K562 (cell line): Measurements from ENCODE around the gene VAC14. TPM values are rescaled to one million over a fixed set of nuclear protein-coding genes. Genes with fewer than 3 reads are reported as not detected.

ENCODE experiments used
- ATAC-seq: fragments of 200-7000 bp; cut with Tn5 transposase; 3 replicates; pipeline ENCODE4 v1.9.1; 2020; ENCODE audit warnings: moderate library complexity
- BruUV-seq: library from RNA; stranded (reverse); fragments of 400-500 nt; replicated peaks from 2 replicates; lab custom pipeline; 2021; lab: Mats Ljungman, UMichigan
- CTCF ChIA-PET: fragments of 300-600 bp; formaldehyde crosslinking; extraction: SDS; loops from one replicate; lab custom pipeline; 2021; ENCODE audit warnings: low intra/inter-chr PET ratio; lab: Yijun Ruan, JAX
- POLR2A ChIA-PET: fragments of 300-600, 350-650 bp; sonication (Branson Sonifier 250); formaldehyde crosslinking; extraction: SDS; loops from one replicate; lab custom pipeline; 2021; ENCODE audit warnings: antibody characterized with exemption, inconsistent platforms; lab: Yijun Ruan, JAX
- DNase-seq, 4 experiments: peaks; one replicate each; pipeline versions ENCODE4 v3.0.0 to v3.0.0-alpha.2; 2011 to 2018; ENCODE audit warnings: low spot score in 3 of 4, mixed read lengths in 3 of 4; ENCODE audit errors: extremely low read depth in 1 of 4
- FAIRE-seq: peaks from 2 replicates; lab custom pipeline; 2011; peaks lifted over from hg19 to GRCh38; lab: Jason Lieb, UNC
- H2AFZ ChIP-seq: 2 replicates; pipeline ENCODE4 v1.6.0; 2011; ENCODE audit warnings: low read depth, low read length, control low read depth, inconsistent platforms
- H3K27ac ChIP-seq: fragments of 200-600 bp; 3 replicates; pipeline ENCODE4 v1.8.0; 2011; ENCODE audit warnings: low read depth, mild to moderate bottlenecking, control low read depth, inconsistent platforms, low read length, moderate library complexity, mixed read lengths; ENCODE audit errors: extremely low read depth
- H3K27me3 ChIP-seq, 2 experiments: fragments of 300-600 bp in 1 of 2; 2 replicates in 1 of 2; 3 replicates in 1 of 2; pipeline versions ENCODE4 v1.6.0 to v1.8.0; 2011; ENCODE audit warnings: inconsistent platforms in 2 of 2, low read length in 2 of 2, mild to moderate bottlenecking in 1 of 2, mixed read lengths in 1 of 2, moderate library complexity in 1 of 2; ENCODE audit not compliant: control insufficient read depth in 2 of 2, insufficient read depth in 2 of 2
- H3K36me3 ChIP-seq: fragments of 300-600 bp; 3 replicates; pipeline ENCODE4 v1.8.0; 2011; ENCODE audit warnings: mild to moderate bottlenecking, low read length, inconsistent platforms; ENCODE audit not compliant: control insufficient read depth, insufficient read depth
- H3K4me1 ChIP-seq, 2 experiments: fragments of 200-600 bp in 1 of 2; replicated peaks in 1 of 2; 2 replicates in 1 of 2; 3 replicates in 1 of 2; pipeline versions ENCODE4 v1.5.1 to v1.8.0; 2011; ENCODE audit warnings: inconsistent platforms in 2 of 2, low read length in 2 of 2, mild to moderate bottlenecking in 1 of 2, mixed read lengths in 1 of 2, moderate library complexity in 1 of 2; ENCODE audit not compliant: control insufficient read depth in 2 of 2, insufficient read depth in 2 of 2
- H3K4me2 ChIP-seq: 2 replicates; pipeline ENCODE4 v1.6.1; 2011; ENCODE audit warnings: low read length, control low read depth, inconsistent platforms, mixed read lengths; ENCODE audit not compliant: insufficient read depth
- H3K4me3 ChIP-seq: fragments of 200-600 bp; sonication (generic), shearing (Covaris generic); 2 replicates; pipeline ENCODE4 v1.5.1; 2016; ENCODE audit warnings: control low read depth, inconsistent platforms
- H3K79me2 ChIP-seq: fragments of 200-600 bp; 3 replicates; pipeline ENCODE4 v1.8.0; 2011; ENCODE audit warnings: low read length, inconsistent platforms; ENCODE audit not compliant: control insufficient read depth, insufficient read depth
- H3K9ac ChIP-seq, 2 experiments: 2 replicates each; pipeline versions ENCODE4 v1.6.0 to v1.6.1; 2011; ENCODE audit warnings: low read depth in 2 of 2, low read length in 2 of 2, control low read depth in 1 of 2, inconsistent platforms in 1 of 2, mild to moderate bottlenecking in 1 of 2, mixed read lengths in 1 of 2; ENCODE audit not compliant: insufficient read depth in 1 of 2
- H3K9me1 ChIP-seq: one replicate; pipeline ENCODE4 v1.6.0; 2011; ENCODE audit warnings: inconsistent platforms, mild to moderate bottlenecking, low read length, moderate library complexity; ENCODE audit not compliant: control insufficient read depth, insufficient read depth
- H3K9me3 ChIP-seq: replicated peaks from 2 replicates; pipeline ENCODE4 v1.5.1; 2011; ENCODE audit warnings: low read depth, low read length, inconsistent platforms; ENCODE audit not compliant: control insufficient read depth, insufficient read depth
- H4K20me1 ChIP-seq: replicated peaks from 2 replicates; pipeline ENCODE4 v1.6.1; 2011; ENCODE audit warnings: low read length, inconsistent platforms, mixed read lengths; ENCODE audit not compliant: control insufficient read depth, insufficient read depth
- DLX4 ChIP-seq: fragments of 250-450 bp; sonication (Bioruptor Pico); IDR thresholded peaks from 2 replicates; pipeline ENCODE4 v1.6.1; 2021; ENCODE audit warnings: mild to moderate bottlenecking
- E2F5 ChIP-seq: sonication (generic); formaldehyde crosslinking; IDR thresholded peaks from 2 replicates; pipeline ENCODE4 v1.8.0; 2022; ENCODE audit warnings: mild to moderate bottlenecking, missing genetic modification reagents
- FIP1L1 ChIP-seq: fragments of 200-400 bp; formaldehyde crosslinking; IDR thresholded peaks from 2 replicates; pipeline ENCODE4 v1.6.1; 2018; ENCODE audit warnings: mild to moderate bottlenecking, low read depth, low read length; ENCODE audit not compliant: poor library complexity, severe bottlenecking
- NBN ChIP-seq: fragments of 450-650 bp; IDR thresholded peaks from 2 replicates; pipeline ENCODE4 v1.6.1; 2016; ENCODE audit warnings: low read depth, mild to moderate bottlenecking
- SIN3A ChIP-seq, 2 experiments: fragments of 150-350 bp in 1 of 2; IDR thresholded peaks; 2 replicates each; pipeline ENCODE4 v1.6.1; 2011 to 2016; ENCODE audit warnings: borderline replicate concordance in 2 of 2, low read depth in 2 of 2, low read length in 2 of 2, mild to moderate bottlenecking in 2 of 2, moderate library complexity in 2 of 2; ENCODE audit not compliant: control insufficient read depth in 1 of 2
- SPI1 ChIP-seq: IDR thresholded peaks from 2 replicates; pipeline ENCODE4 v1.6.1; 2011; ENCODE audit warnings: low read depth, low read length, control low read depth, borderline replicate concordance
- ZBTB7A ChIP-seq: IDR thresholded peaks from 2 replicates; pipeline ENCODE4 v1.6.1; 2011; ENCODE audit warnings: low read depth, mild to moderate bottlenecking, low read length, moderate library complexity, borderline replicate concordance; ENCODE audit not compliant: control insufficient read depth
- ZNF311 ChIP-seq: fragments of 250-450 bp; sonication (Bioruptor Pico); IDR thresholded peaks from 2 replicates; pipeline ENCODE4 v1.4.0; 2020; ENCODE audit warnings: mild to moderate bottlenecking, moderate library complexity
- ZNF589 ChIP-seq: fragments of 200-800 bp; sonication (Bioruptor generic); IDR thresholded peaks from 2 replicates; pipeline ENCODE4 v1.6.1; 2016; ENCODE audit warnings: low read depth, missing genetic modification characterization, missing compliant biosample characterization
- ZNF764 ChIP-seq: fragments of 250-450 bp; sonication (Bioruptor Pico); IDR thresholded peaks from 2 replicates; pipeline ENCODE4 v1.4.0; 2020; ENCODE audit warnings: low read depth, mild to moderate bottlenecking, moderate library complexity
- ZNF778 ChIP-seq: fragments of 450-650 bp; formaldehyde crosslinking; IDR thresholded peaks from 2 replicates; pipeline ENCODE4 v1.4.0; 2020; ENCODE audit warnings: mild to moderate bottlenecking, moderate library complexity
- WGBS: fragments of 100-300 bp; shearing (Covaris generic); methylation state at CpG from one replicate; pipeline ENCODE4 v1.1.6; 2016; ENCODE audit warnings: low coverage, mixed read lengths; ENCODE audit not compliant: insufficient coverage; ENCODE audit errors: missing lambda C conversion rate; 5-methylcytosine and 5-hydroxymethylcytosine counted together
- in situ Hi-C: fragments of 300-500 bp; cut with MboI; formaldehyde crosslinking; loops from 4 replicates; pipeline ENCODE4 v1.15.0; 2018; ENCODE audit warnings: inconsistent platforms, mixed read lengths
- intact Hi-C: fragments of 100-400 bp; cut with micrococcal nuclease; formaldehyde crosslinking; loops from 2 replicates; pipeline ENCODE4 v1.14.2; 2022
- polyA plus RNA-seq, 8 experiments: library from polyadenylated mRNA; depleted of rRNA in 4 of 8; stranded (reverse) in 5 of 8; unstranded in 3 of 8; fragments of >200 nt; fragmentation: Nextera tagmentation in 2 of 8; fragmentation: Illumina TruSeq in 1 of 8; extraction: Ambion mirVana in 2 of 8; extraction: Trizol in 1 of 8; gene quantifications; 2 replicates each; pipeline versions ENCODE4 v1.2.1 to v1.2.3, GENCODE V29; 2011 to 2014; ENCODE audit warnings: inconsistent platforms in 1 of 8, missing spikeins in 1 of 8
- total RNA-seq, 7 experiments: library from RNA; depleted of rRNA in 6 of 7; stranded (reverse); fragments of >200 nt in 6 of 7; fragmentation: Illumina TruSeq in 2 of 7; extraction: Trizol in 2 of 7; gene quantifications; 2 replicates each; pipeline versions ENCODE4 v1.2.1 to v1.2.3, GENCODE V29; 2011 to 2021; ENCODE audit warnings: low replicate concordance in 1 of 7
- TF ChIP-seq, protein P1 (sequence below): fragments of 250-450 bp; sonication (Bioruptor Pico); IDR thresholded peaks from 2 replicates; pipeline ENCODE4 v1.5.0; 2022; ENCODE audit warnings: mild to moderate bottlenecking

Gene VAC14
- total and polyA plus RNA-seq, 9 of the 15 experiments (the other 6 are each of a cell fraction or from before 2014, with no cell fraction given) = 1.3 to 41.6 (median 26.6) TPM

DNA sequence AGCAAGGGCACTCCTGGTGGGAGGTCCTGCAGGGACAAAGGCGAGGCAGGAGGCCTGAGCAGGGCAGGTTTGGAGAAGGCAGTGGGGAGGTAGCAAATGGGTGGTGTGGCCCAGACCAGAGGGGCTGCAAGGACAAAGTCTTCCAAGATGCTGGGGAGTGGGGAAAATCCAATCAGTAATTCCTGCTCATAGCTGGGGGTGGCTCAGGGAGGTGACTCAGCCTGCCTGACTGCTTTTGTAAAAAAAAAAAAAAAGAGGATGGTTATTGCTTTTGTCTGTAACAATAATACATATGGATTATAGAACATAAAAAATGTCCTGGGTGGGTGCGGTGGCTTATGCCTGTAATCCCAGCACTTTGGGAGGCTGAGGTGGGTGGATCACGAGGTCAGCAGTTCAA is 149.4 kb downstream of the VAC14 start:
- no peak overlapping the region for H3K4me2 ChIP-seq
- ChIA-PET CTCF (no interaction called here), POLR2A (interaction anchor here (0.7 kb wide), 1 partner anchor 9 kb away, joined by 3 read pairs; no protein-coding TSS in a partner anchor)
- no peak for DNase-seq
- peaks cover 6 to 24% of the 10 kb centered on the region in 2 experiments for H3K4me1 ChIP-seq
- H3K9me1 ChIP-seq = no peaks in the 10 kb centered on the region
- no peak for ATAC-seq
- no peaks in the 10 kb centered on the region for H3K79me2 ChIP-seq
- no TSS peak for BruUV-seq
- H3K27me3 ChIP-seq = peaks cover 7 to 18% of the 10 kb centered on the region in 2 experiments; a peak in 3 of 5 replicates
- H4K20me1 ChIP-seq = no peaks in the 10 kb centered on the region; the same call in 1 of the 2 replicates
- intact Hi-C loops (loop anchor here (5.0 to 10.0 kb wide), 3 partner anchors 74 to 274 kb away; partner anchors contain the start of genes COG4 and SF3B3), in situ Hi-C loops (no loop called here)
- H3K4me3 ChIP-seq = no peak overlapping the region
- no peak overlapping the region for H3K27ac ChIP-seq
- no peaks in the 10 kb centered on the region for H3K36me3 ChIP-seq
- WGBS = 37% methylated on average over 3 of the region's 3 CpGs
- H3K9me3 ChIP-seq = no peaks in the 10 kb centered on the region
- H2AFZ ChIP-seq = no peak overlapping the region
- TF ChIP-seq ZNF589 (CRISPR knock-in tag) = no peak
- no peak for TF ChIP-seq E2F5 (CRISPR knock-in tag)
- no peak for TF ChIP-seq SPI1
- TF ChIP-seq ZNF311 (CRISPR knock-in tag) = no peak
- no peak for TF ChIP-seq SIN3A (IDR thresholded peaks at IDR 0.05; ENCODE audit: borderline replicate concordance in 2 of 2, control insufficient read depth in 1 of 2, low read depth in 2 of 2, low read length in 2 of 2)
- no peak for TF ChIP-seq ZNF764 (CRISPR knock-in tag)
- TF ChIP-seq DLX4 = no peak
- TF ChIP-seq, protein P1, sequence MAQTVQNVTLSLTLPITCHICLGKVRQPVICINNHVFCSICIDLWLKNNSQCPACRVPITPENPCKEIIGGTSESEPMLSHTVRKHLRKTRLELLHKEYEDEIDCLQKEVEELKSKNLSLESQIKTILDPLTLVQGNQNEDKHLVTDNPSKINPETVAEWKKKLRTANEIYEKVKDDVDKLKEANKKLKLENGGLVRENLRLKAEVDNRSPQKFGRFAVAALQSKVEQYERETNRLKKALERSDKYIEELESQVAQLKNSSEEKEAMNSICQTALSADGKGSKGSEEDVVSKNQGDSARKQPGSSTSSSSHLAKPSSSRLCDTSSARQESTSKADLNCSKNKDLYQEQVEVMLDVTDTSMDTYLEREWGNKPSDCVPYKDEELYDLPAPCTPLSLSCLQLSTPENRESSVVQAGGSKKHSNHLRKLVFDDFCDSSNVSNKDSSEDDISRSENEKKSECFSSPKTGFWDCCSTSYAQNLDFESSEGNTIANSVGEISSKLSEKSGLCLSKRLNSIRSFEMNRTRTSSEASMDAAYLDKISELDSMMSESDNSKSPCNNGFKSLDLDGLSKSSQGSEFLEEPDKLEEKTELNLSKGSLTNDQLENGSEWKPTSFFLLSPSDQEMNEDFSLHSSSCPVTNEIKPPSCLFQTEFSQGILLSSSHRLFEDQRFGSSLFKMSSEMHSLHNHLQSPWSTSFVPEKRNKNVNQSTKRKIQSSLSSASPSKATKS (CRISPR knock-in tag) = no peak
- no peak for TF ChIP-seq ZBTB7A
- TF ChIP-seq NBN = no peak
- TF ChIP-seq FIP1L1 = no peak
- no peak for TF ChIP-seq ZNF778 (CRISPR knock-in tag)
- TF ChIP-seq, all 486 proteins: peak for 0
- no peak for FAIRE-seq
- 0 out of 4 replicates have a peak overlapping the region, but pooled peaks of 1 of the 2 experiments have one; percentile 4 for H3K9ac ChIP-seq
